Fibroblast of skin of left biceps (primary cell): ENCODE measurements around the gene PIK3CD.
"Not testable (repeated sequence)": the region's sequence is repeated elsewhere in the genome, so short reads cannot be mapped to it uniquely, and the experiment has no call there.

Experiments used
- DNase-seq, 2 experiments: peaks; one replicate each; pipeline ENCODE4 v3.0.0-alpha.2; 2013; ENCODE audit warnings: low read depth in 2 of 2

Gene PIK3CD

GRCh38 chr1:9732123-9732971 is 80.8 kb downstream of the PIK3CD start:
- no peak for DNase-seq

GRCh38 chr1:9733160-9733789 is 81.7 kb downstream of the PIK3CD start:
- DNase-seq = no peak

- no peak for DNase-seq
Measured at GRCh38 chr1:9735800-9736199, 84.3 kb downstream of the PIK3CD start.

- DNase-seq = no peak
Measured at GRCh38 chr1:9736241-9736640, 84.7 kb downstream of the PIK3CD start.

- no peak for DNase-seq
Measured at GRCh38 chr1:9737057-9737456, 85.5 kb downstream of the PIK3CD start.

GRCh38 chr1:9737671-9738070 is 86.1 kb downstream of the PIK3CD start:
- peak; percentile 11 to 33 for DNase-seq

GRCh38 chr1:9744106-9744799 is 92.7 kb downstream of the PIK3CD start:
- no peak for DNase-seq

GRCh38 chr1:9746211-9746610 is 94.7 kb downstream of the PIK3CD start:
- DNase-seq = no peak

- no peak for DNase-seq
Measured at GRCh38 chr1:9746651-9747050, 95.1 kb downstream of the PIK3CD start.

- DNase-seq = not testable (repeated sequence)
Measured at GRCh38 chr1:9748391-9748790, 96.9 kb downstream of the PIK3CD start.

- no peak for DNase-seq
Measured at GRCh38 chr1:9749361-9749760, 97.8 kb downstream of the PIK3CD start.

GRCh38 chr1:9751971-9752370 is 100.4 kb downstream of the PIK3CD start:
- no peak for DNase-seq

- DNase-seq = peak; percentile 36 to 56
Measured at GRCh38 chr1:9753121-9753531, 101.6 kb downstream of the PIK3CD start.

GRCh38 chr1:9755441-9755995 is 104.0 kb downstream of the PIK3CD start:
- no peak for DNase-seq

- no peak for DNase-seq
Measured at GRCh38 chr1:9758559-9759121, 107.1 kb downstream of the PIK3CD start.

GRCh38 chr1:9759939-9760338 is 108.4 kb downstream of the PIK3CD start:
- no peak for DNase-seq

- DNase-seq = no peak
Measured at GRCh38 chr1:9760824-9761223, 109.3 kb downstream of the PIK3CD start.

GRCh38 chr1:9761855-9762254 is 110.3 kb downstream of the PIK3CD start:
- no peak for DNase-seq

- not testable (repeated sequence) for DNase-seq
Measured at GRCh38 chr1:9762446-9762845, 110.9 kb downstream of the PIK3CD start.

- DNase-seq = no peak
Measured at GRCh38 chr1:9763914-9764313, 112.4 kb downstream of the PIK3CD start.

- no peak for DNase-seq
Measured at GRCh38 chr1:9764550-9764949, 113.0 kb downstream of the PIK3CD start.
